ENCODE data around the gene ANKRD42.

Gene ANKRD42

DNA sequence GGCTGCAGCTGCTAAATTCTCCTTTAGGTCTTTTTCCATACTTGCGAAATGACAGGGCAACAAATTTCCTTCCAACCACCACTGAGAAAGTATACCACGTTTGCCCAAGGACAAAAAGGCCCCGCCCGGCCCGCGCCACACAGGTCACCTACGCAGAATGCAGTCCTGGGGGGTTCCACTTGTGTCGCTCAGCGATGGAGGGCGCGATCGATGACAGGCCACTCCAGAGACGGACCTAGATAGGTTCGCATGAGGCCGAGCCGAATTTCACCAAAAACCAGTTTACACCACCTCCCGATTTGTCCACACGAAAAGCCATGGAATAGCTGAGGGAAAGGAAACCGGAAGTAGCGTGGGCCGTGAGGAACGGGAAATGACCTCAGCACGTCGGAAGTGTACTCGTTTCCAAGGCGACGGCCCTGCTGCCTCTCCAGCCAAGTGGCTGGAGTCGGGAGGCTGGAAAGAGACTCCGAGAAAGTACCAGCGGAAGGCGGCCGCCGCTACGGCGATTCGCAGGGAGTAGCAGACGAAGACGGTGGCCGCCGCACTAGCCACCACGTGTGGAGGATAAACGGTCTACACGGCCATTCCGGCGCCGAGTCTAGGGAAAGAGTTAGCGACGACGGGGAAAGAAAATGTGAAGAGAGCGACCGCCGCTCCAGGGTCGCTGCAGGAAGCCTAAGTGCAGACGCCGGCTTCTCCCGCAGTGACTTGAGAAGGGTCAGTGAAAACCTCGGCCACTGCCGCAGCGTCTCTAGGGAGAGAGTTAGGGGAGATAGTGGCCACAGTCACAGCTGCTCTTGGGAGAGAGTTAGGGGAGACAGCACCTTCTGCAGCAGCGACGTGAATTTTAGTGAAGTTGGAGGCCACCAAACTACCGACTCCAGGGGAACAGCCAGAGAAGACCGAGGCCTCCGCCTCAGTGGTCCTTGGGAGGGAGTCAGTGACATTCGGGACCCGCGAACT lies at the start of gene ANKRD42:
Gene ANKRD42, plus strand, starts transcription at position 398 of the 966 bp plus-strand sequence. CDS start 959 bp downstream, outside the sequence.
- DNase-seq: peak; percentile 90

DNA sequence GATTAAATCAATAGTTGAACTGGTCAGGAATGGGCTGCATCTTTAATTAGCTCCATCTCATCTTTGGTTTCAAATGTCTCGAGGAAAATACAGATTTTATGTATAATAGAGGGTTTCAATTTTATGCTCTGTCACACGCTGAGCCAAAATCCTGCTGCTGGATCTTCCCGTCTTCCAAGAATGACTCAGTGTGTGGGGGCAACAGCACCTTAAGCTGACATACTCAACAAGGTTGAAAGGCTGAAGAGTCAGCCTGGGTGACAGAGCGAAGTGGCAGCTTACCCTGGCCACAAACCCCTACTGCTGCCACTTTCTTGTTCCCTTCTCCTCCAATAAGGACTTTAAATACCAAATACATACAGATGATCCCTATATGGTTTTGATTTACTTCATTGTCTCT lies 45.6 kb upstream of the ANKRD42 start:
- no peak for DNase-seq

DNA sequence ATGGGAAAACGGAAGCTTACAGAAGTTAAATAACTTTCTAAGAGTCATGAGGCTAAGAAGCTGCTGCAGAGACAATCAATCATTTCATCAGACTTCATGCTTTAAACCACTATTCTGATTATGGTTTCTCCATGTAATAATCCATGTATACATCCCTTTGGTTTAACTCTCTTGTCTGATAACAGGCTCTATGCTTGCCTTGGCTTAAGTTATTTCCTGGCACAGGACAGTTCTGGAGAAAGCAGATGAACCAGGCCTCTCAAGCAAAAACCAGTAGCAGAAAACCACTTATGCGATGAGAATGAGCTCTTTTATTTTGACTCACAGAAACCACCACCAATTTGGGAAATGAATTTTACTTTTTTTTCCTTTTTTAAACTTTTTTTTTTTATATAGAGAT lies 43.1 kb upstream of the ANKRD42 start:
- DNase-seq: no peak

DNA sequence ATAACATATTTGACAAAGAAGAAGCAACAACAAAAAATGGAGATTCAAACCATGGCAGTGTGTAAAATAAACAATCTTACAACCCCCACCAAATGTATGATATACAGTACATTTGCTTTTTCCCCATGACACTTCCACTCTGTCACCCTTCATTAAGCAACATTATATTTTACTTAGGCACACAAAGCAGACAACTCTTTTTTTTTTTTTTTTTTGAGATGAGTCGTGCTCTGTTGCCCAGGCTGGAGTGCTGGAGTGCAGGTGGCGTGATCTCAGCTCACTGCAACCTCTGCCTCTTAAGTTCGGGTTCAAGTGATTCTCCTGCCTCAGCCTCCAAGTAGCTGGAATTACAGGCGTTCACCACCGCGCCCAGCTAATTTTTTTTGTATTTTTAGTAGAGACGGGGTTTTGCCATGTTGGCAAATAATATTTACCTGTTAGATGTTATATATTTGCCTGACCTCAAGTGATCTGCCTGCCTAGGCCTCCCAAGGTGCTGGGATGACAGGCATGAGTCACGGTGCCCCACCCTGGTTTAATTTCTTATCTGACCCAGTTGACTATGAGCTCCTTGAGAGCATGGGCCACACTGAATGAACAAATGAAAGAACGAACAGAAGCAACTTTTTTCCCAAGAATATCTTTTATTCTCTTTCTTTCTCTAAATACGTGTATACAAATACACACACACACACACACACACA lies 42.1 kb upstream of the ANKRD42 start:
- no peak for DNase-seq

DNA sequence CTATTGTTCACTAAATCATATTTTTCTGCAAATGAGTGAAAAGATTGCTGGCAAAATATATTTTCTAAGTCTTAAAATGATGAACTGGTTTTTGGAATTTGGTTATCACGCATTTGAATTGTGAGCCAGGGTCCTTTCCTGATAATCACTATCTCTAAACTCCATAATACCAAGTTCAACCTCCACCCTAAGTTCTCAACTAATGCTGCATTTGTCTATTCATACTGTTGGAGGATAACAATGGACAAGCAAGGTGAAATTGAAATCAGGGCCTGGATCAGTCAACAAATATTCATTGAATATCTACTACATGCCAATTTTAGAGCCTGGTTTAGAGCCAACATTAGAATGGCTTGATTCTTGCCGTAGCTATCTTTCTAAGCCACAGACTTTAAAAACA lies 41.2 kb upstream of the ANKRD42 start:
- no peak for DNase-seq

DNA sequence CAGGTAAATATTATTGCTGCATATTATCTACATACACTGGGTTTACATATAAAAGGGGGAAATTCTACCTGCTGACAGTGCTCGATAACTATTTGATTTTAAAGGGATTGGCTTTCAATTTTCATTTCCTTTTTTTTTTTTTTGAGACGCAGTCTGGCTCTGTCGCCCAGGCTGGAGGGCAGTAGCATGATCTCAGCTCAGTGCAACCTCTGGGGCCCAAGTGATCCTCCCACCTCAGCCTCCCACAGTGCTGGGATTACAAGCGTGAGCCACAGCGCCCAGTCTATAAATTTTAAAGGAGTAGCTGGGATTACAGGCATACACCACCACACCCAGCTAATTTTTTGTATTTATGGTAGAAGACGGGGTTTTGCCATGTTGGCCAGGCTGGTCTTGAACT lies 39.7 kb upstream of the ANKRD42 start:
- DNase-seq: no peak

DNA sequence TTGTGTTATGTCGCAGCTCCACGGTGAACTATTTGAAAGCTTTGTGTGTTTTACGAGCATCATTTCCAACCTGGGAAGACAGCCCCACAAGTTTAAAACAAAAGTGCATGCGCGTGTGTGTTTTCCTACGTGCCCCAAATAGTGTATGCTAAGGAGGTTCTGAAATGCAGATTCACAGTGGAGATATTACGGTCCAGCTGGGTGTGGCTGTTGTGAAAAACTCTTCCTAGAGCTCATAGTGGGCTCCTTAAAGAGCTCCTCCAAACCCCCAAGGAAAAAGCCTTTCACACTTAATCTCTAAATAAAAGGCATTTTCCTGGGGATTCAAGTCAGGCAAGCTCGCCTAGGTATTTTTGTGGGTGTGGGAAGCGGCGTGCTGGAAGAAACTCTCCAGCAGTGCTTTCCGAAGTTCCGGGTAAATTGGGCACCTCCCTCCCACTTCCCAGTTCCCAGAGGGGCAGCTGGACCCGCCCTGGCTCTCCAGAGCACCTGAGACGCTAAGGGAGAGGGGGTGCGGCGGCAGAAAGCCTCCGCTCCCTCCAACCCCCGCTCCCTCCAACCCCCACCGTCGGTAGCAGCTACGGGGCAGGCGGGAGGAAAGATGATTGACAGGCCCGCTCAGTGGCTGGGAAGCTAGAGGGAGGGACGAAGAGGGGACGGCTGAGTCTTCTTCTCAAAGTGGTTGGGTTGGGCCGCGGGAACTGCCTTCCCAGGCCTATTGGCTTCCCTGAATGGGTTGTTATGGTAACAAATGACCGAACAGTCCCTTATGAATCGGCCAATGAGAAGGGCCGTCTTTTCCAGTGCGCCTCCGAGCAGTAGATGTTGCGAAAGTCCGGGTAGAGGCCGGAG lies 37.1 kb upstream of the ANKRD42 start:
- peak; percentile 96 for DNase-seq

DNA sequence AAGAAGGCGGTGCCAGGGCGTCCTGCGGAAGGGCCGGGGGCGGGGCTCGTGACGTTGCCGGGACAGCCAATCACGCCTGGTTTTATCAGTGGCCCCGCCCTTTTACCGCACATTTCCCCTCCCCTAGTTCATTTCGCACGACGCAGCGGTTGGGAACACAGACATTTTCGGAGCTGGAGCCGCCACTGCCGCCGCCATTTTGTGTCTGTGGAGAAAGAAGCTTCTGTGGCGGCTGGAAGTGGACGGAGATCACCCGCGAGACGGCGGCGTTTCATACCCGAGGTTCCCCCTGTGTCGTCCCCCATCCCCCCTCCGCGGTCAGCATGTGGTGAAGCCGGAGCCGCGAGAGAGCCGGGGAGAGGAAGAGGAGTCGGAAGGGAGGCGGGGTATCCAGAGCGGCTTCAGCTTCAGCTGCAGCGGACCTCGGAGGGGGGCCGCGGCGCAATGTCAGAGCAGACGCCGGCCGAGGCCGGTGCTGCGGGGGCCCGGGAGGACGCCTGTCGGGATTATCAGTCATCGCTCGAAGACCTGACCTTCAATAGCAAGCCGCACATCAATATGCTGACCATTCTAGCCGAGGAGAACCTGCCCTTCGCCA lies 36.4 kb upstream of the ANKRD42 start, which contains the start of gene PCF11:
Gene PCF11, plus strand, starts transcription at position 136 of the 598 bp plus-strand sequence. Its CDS starts 309 bp downstream, at position 445.
- DNase-seq: no peak

DNA sequence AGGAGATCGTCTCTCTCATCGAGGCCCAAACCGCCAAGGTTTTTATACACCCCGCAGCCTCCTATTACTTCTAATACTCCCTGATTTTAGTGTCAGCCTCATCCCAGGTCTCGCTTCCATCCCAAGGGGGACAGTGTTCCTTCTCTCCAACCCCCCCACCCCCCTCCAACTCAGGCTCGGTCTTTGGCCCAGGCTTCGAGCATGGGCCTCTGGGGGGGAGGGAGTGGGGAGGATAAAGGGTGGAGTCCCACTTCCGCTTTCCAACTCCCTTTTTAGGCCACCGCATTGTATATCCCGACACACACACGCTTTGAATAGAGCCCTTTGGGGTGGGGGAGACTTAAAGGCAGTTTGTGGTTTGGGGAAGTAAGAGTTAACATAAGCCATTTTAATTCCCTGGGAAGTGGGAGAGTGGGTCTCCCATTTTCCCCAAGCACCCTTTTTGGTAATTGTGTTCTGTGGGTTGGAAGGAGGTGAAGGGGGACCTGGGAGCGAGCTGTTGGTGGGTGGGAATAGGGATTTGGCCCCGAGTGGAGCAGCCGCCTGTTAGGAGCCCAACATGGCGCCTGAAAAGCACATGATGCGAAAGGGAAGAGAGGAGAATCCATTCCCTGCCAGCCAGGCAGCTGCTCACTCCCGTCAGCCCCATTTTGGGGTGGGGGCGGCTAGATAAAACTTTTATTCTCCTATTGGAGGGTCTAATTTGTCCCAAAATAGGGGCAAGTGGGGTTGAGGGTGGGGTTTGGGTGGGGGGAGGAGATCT lies 35.7 kb upstream of the ANKRD42 start:
- DNase-seq: peak; percentile 79

DNA sequence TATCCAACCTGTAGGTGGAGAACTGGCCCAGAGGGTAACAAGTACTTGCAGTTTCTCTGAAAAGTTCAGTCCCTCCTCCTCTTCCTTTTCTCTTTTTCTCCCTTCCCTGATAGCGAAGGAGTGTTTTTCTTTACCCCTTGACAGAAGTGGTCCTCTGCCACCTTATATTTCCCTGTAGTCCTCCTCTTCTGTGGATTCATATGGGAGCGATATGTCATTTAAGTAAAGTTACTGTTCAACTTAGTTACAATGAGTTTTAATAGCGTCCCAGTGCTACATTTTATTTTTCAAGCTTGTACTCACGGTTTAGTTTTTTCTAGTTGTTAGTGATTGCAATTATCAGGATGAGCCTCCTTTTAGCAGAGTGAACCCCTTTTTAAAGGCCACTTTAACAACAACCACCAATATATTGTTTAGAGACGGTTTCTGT lies 35.1 kb upstream of the ANKRD42 start:
- DNase-seq: no peak

DNA sequence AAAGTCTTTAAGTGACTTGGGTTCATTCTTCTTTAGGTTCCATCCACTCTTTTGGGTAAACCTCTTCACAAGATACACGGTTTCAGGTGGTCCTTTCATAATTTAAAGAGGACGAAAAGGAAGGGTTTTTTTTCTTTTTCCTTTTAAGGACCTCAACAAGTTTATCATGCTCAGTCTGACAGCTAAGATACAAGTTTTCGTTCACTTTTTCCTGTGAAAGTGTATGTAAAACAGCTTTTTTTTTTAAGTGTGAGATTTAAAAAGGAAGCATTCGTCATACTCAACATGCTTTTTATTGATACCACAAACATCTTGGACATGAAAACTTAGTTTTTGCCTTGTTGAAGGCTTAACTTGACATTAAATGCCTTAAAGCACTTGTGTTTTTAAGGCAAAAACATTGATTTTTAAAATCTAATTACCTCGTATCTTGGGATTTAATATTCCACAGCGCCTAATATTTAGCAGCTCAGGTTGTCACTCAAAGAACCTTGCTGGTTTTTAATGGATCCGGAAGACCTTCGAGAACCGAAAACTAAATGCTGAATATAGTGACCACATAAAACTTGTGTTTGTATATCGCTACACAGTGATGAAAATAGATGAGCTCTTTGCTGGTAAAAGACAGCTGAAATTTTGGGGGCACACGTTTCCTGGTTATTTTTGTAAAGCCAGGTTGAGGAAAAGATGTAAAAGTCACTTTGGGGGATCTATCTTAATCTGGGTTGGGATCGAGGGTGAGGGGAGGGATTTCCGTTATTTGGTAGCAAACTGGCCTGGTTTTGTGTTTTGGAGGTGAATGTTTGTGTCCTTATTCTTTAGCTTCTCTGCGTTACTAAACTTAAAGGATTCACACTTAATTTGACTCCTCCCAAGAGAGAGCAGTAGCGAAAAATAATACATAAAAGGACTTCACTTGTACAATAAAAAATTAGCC lies 34.3 kb upstream of the ANKRD42 start:
- DNase-seq: no peak

DNA sequence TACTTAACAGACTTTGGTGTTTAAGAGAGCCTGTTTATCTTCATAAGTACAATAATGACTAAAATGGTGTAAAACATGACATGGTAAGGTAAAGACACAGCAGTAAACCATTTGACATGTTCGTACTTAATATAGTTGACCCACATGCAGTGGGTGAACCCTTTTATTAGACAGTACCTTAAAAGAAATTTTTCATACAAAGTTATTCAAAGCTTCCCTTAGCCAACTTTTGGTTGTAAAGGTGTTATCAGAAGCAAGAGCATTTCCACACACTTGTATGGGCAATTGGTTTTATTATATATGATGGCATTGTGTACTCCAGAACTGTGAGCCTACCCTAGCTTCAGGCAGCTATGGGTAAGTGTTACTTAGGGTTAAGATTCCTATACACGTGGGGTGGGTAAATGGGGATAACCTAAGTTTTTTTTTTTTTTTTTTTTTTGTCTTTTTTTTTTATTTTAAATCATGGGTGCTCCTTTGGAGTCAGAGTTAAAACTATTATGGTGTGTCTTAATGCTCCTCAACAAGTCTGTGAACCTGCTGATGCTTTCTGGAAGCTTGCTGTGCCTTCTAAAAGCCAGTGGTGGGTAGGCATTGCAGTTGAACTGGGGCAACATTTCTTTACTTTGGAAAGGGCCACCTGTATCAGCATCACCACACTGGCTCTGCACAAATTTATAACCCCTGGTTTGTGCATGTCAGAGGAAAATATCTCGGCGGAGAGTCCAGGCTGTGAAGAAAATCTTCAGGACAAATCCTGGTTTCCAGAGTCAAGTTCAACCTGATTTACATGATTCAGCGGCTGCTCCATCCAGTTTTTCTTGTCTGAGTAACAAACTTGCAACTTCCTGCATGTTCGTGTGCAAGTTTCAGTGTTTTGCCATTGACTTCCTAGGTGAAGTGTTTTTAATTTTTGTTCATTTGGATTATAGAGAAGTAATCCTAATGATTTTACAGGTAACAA lies 33.3 kb upstream of the ANKRD42 start:
- no peak for DNase-seq

DNA sequence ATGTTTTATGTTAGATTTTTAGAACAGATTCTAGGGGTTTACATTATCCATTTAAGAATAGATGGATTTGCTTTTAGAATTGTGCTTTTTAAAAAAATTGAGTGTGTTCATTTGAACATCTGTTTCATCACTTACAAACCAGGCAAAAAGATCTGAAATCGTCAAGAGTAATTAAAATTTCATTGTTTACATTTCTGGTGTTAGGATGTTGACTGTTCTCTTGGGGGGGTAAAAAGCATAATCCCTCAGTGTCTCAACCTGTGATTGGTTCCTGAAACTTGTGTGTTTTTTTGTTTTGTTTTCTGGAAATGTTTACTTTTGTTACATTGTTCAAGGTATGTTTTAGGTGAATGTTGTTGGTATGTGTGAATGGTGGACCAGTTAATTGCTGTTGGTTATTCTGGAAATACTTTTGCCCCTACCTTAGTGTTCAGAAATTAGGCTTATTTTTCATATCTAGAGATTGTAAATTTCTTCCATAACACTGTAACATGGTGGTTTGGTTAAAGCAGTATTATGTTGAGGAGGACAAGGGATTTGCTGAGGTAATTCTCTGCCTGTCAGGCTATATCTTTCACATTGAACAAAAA lies 31.8 kb upstream of the ANKRD42 start:
- no peak for DNase-seq

DNA sequence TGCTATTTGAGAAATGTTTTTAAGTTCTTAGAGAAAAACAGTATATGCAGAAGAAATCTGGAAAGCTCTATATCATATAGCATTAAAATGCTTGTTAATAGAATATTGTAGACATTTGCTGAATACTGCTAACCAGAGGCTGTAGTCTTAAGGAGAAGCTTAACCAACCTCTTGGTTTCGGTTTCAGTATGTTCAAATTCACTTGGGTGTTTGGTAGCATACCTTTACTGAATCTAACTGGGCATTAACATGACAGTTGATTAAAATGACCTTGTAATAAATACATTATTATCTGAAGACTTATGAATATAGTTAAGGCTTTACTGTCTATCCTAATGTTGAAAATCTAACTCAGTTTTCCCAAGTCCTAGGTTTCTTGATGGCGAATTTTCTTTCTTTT lies 31.1 kb upstream of the ANKRD42 start:
- DNase-seq: no peak

DNA sequence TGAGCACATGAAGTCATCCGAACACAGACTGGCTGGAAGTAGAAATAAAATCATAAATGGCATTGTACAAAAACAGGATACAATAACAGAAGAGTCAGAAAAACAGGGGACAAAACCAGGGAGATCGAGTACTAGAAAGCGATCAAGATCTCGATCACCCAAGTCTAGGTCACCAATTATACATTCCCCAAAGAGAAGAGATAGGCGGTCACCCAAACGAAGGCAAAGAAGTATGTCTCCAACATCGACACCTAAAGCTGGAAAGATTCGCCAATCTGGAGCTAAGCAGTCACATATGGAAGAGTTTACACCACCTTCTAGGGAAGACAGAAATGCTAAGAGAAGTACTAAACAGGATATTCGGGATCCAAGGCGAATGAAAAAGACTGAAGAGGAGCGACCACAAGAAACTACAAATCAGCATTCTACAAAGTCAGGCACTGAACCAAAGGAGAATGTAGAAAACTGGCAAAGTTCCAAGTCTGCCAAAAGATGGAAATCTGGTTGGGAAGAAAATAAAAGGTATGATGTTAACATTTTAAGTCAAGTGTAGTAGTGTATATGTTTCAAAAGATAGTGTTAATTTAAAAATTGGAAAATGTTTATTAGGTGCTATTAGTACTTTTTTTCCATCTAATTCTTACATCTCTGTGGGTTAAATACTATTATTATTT lies 27.2 kb upstream of the ANKRD42 start:
- DNase-seq: no peak

DNA sequence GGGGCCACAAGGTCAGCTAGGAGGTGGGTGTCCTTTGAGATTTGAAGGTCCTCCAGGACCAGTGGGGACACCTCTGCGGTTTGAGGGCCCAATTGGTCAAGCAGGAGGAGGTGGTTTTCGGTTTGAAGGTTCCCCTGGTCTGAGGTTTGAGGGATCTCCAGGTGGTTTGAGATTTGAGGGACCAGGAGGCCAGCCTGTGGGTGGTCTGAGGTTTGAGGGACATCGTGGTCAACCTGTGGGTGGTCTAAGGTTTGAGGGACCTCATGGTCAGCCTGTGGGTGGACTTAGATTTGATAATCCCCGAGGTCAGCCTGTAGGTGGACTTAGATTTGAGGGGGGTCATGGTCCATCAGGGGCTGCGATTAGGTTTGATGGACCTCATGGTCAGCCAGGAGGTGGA lies 24.8 kb upstream of the ANKRD42 start:
- no peak for DNase-seq

DNA sequence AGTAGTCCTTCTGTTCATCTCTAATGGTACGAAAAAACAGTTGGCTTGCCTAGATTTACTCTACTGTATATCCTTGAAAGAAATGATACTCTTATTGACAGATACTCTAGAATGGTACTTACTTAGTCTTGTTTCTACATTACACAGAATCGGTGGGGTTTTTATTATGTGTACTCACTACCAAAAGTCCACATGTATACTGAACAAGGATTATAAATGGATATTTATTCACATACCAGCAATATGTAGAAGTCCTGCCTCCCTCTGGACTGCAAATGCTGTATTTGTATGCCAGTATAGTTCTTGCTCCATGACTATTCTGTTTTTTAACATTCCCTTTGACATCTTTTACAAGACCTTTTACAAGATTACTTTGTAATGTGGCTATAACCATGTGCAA lies 22.6 kb upstream of the ANKRD42 start:
- no peak for DNase-seq

DNA sequence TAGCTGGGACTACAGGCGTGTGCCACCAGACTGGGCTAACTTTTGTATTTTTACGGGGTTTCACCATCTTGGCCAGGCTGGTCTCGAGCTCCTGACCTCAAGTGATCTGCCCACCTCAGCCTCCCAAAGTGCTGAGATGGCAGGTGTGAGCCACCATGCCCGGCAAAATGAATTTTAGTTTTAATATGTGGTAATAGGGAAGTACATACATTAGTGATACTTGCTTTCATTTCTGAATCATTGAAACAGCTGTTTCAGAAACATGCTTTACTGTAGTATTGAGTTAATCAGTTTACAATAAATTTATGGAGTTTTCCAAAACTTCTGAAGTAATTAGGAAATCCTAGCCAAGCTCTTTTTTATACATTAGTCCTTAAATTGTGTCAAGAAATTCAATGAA lies 21.0 kb upstream of the ANKRD42 start:
- DNase-seq: no peak

Measured in activated CD8-positive, alpha-beta memory T cell treated with anti-CD3 and anti-CD28 coated beads, Interleukin-2, amount 50 U/mL, for 48 hours (primary cell).